Fibroblast of lung (primary cell): ENCODE measurements around the gene UBE3D. TPM values are rescaled to one million over a fixed set of nuclear protein-coding genes. Genes with fewer than 3 reads are reported as not detected.

ENCODE experiments used
- DNase-seq, 2 donors: peaks; one replicate each; pipeline versions ENCODE4 v3.0.0 to v3.0.0-alpha.2; 2010; ENCODE audit warnings: low read depth in 2 of 2
- H2AFZ ChIP-seq: 2 replicates; pipeline ENCODE4 v1.5.1; 2012; ENCODE audit warnings: low read length, control low read depth, inconsistent platforms
- H3K27ac ChIP-seq: 2 replicates; pipeline ENCODE4 v1.5.1; 2011; ENCODE audit warnings: low read length, control low read depth; ENCODE audit not compliant: insufficient read depth
- H3K27me3 ChIP-seq: 2 replicates; pipeline ENCODE4 v1.5.1; 2011; ENCODE audit warnings: mild to moderate bottlenecking, low read length; ENCODE audit not compliant: control insufficient read depth, insufficient read depth
- H3K36me3 ChIP-seq: 2 replicates; pipeline ENCODE4 v1.5.1; 2011; ENCODE audit warnings: low read length; ENCODE audit not compliant: control insufficient read depth, insufficient read depth
- H3K4me1 ChIP-seq: 2 replicates; pipeline ENCODE4 v1.5.1; 2011; ENCODE audit warnings: low read length; ENCODE audit not compliant: control insufficient read depth, insufficient read depth; ENCODE audit errors: extremely low read depth
- H3K4me2 ChIP-seq: 2 replicates; pipeline ENCODE4 v1.5.1; 2011; ENCODE audit warnings: low read length, control low read depth; ENCODE audit not compliant: insufficient read depth; ENCODE audit errors: extremely low read depth
- H3K4me3 ChIP-seq, 4 experiments: fragments of 200-600 bp in 1 of 4; sonication (generic) in 1 of 4; replicated peaks in 1 of 4; 2 replicates each; pipeline ENCODE4 v1.5.1; 2011 to 2016; ENCODE audit warnings: low read length in 4 of 4, low read depth in 3 of 4, mild to moderate bottlenecking in 3 of 4, control low read depth in 2 of 4, inconsistent platforms in 1 of 4, mixed read lengths in 1 of 4; ENCODE audit not compliant: insufficient read depth in 1 of 4; ENCODE audit errors: control extremely low read depth in 1 of 4
- H3K79me2 ChIP-seq: 2 replicates; pipeline ENCODE4 v1.5.1; 2012; ENCODE audit warnings: mild to moderate bottlenecking, low read length, inconsistent platforms; ENCODE audit not compliant: control insufficient read depth, insufficient read depth
- H3K9ac ChIP-seq: 2 replicates; pipeline ENCODE4 v1.5.1; 2011; ENCODE audit warnings: mild to moderate bottlenecking, low read length, control low read depth; ENCODE audit not compliant: insufficient read depth
- H3K9me3 ChIP-seq: 2 replicates; pipeline ENCODE4 v1.5.1; 2012; ENCODE audit warnings: low read depth, low read length; ENCODE audit not compliant: control insufficient read depth, insufficient read depth
- H4K20me1 ChIP-seq: 2 replicates; pipeline ENCODE4 v1.5.1; 2011; ENCODE audit warnings: low read length; ENCODE audit not compliant: control insufficient read depth, insufficient read depth; ENCODE audit errors: extremely low read depth
- EZH2 ChIP-seq: IDR thresholded peaks from 2 replicates; pipeline ENCODE4 v1.5.1; 2012; ENCODE audit warnings: low read length, control low read depth, mild to moderate bottlenecking; ENCODE audit errors: missing control alignments
- polyA plus RNA-seq, 2 donors: library from polyadenylated mRNA; depleted of rRNA in 1 of 2; stranded (reverse) in 1 of 2; unstranded in 1 of 2; fragments of >200 nt; gene quantifications; 2 replicates each; pipeline ENCODE4 v1.2.1, GENCODE V29; 2011 to 2012; ENCODE audit warnings: missing spikeins in 1 of 2
- total RNA-seq: library from RNA; depleted of rRNA; stranded (reverse); fragments of >200 nt; gene quantifications from 2 replicates; pipeline ENCODE4 v1.2.1, GENCODE V29; 2014
- TF ChIP-seq, protein P1 (sequence below), 2 donors: IDR thresholded peaks in 1 of 2; conservative IDR thresholded peaks in 1 of 2; 1 replicate in 1 of 2; 2 replicates in 1 of 2; pipeline ENCODE4 v1.5.1; 2011 to 2012; ENCODE audit warnings: low read length in 2 of 2, control low read depth in 1 of 2, inconsistent platforms in 1 of 2, low read depth in 1 of 2, mild to moderate bottlenecking in 1 of 2

UBE3D gene
- total and polyA plus RNA-seq, 2 donors (not counting 1 experiment from before 2014, with no cell fraction given), result 2.8 to 5.6 TPM

DNA sequence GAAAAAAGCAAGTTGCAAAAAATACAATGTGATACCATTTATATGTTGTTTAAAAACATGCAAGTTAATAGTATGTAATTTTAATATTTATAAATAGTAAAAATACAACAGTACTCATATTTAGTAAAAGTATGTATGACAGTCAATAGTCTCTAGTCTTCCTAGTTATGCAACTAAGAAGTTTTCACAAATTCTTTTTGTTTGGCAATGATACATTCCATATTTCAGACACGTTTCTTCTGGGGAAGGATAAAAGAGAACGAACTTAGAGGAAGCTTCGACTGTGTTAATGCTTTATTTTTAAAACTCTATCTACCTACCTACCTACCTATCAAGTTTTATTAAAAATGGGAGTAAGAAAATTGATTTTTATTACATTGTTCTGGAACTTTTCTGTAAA is 77.7 kb downstream of the UBE3D start:
- Histone ChIP-seq H4K20me1 (no peaks in the 10 kb centered on the region), H3K9me3 (no peaks in the 10 kb centered on the region), H3K79me2 (no peaks in the 10 kb centered on the region), H3K27me3 (no peaks in the 10 kb centered on the region), H3K4me3 (no peak overlapping the region), H3K36me3 (no peaks in the 10 kb centered on the region), H3K9ac (no peak overlapping the region), H3K4me2 (no peak overlapping the region), H3K4me1 (no peaks in the 10 kb centered on the region), H3K27ac (no peak overlapping the region), H2AFZ (no peak overlapping the region)
- no peak for DNase-seq
- TF ChIP-seq, protein P1, sequence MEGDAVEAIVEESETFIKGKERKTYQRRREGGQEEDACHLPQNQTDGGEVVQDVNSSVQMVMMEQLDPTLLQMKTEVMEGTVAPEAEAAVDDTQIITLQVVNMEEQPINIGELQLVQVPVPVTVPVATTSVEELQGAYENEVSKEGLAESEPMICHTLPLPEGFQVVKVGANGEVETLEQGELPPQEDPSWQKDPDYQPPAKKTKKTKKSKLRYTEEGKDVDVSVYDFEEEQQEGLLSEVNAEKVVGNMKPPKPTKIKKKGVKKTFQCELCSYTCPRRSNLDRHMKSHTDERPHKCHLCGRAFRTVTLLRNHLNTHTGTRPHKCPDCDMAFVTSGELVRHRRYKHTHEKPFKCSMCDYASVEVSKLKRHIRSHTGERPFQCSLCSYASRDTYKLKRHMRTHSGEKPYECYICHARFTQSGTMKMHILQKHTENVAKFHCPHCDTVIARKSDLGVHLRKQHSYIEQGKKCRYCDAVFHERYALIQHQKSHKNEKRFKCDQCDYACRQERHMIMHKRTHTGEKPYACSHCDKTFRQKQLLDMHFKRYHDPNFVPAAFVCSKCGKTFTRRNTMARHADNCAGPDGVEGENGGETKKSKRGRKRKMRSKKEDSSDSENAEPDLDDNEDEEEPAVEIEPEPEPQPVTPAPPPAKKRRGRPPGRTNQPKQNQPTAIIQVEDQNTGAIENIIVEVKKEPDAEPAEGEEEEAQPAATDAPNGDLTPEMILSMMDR (conservative IDR thresholded peaks at IDR 0.05 in 1 of 2, IDR thresholded peaks at IDR 0.05 in 1 of 2; ENCODE audit: low read depth in 1 of 2, low read length in 2 of 2), result no peak

DNA sequence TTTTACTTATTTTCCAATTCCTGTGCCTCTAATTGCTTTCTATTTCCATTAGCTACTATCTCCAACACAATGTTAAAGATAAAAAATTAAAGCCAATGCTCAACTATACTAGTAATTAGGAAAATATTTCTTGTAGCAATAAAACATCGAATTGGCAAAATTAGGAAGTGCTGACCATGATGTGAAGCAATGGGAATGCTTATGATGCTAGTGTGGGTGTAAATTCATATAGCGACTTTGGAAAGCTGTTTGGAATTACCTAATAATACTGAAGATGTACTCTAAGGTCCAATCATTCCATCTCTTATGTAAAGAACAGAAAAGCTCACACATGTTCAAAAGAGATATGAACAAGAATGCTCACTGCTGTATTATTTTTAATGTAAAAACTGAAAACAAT is 78.2 kb downstream of the UBE3D start:
- Histone ChIP-seq H3K9ac (no peak overlapping the region), H3K4me1 (no peaks in the 10 kb centered on the region), H4K20me1 (no peaks in the 10 kb centered on the region), H2AFZ (no peak overlapping the region), H3K4me2 (no peak overlapping the region), H3K27me3 (no peaks in the 10 kb centered on the region), H3K4me3 (no peak overlapping the region), H3K9me3 (no peaks in the 10 kb centered on the region), H3K79me2 (no peaks in the 10 kb centered on the region), H3K27ac (no peak overlapping the region), H3K36me3 (no peaks in the 10 kb centered on the region)
- DNase-seq, result no peak
- no peak for TF ChIP-seq EZH2
- TF ChIP-seq, protein P1 (conservative IDR thresholded peaks at IDR 0.05 in 1 of 2, IDR thresholded peaks at IDR 0.05 in 1 of 2; ENCODE audit: low read depth in 1 of 2, low read length in 2 of 2), result no peak

DNA sequence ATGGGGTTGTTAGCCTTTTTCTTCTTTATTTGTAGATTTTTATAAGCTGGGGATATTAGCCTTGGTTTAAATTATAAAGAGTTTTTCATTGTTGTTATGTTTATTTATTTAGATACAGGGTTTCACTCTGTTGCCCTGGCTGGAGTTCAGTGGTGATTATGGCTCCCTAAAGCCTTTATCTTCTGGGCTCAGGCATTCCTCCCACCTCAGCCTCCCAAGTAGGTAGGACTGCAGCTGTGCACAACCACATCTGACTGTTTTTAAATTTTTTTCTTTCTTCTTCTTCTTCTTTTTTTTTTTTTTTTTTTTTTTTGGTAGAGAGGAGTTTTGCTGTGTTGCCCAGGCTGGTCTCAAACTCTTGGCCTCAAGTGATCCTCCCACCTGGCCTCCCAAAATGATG is 80.9 kb downstream of the UBE3D start:
- Histone ChIP-seq H3K9ac (no peak overlapping the region), H4K20me1 (no peaks in the 10 kb centered on the region), H3K4me3 (no peak overlapping the region), H3K79me2 (no peaks in the 10 kb centered on the region), H3K27ac (no peak overlapping the region), H3K9me3 (no peaks in the 10 kb centered on the region), H3K27me3 (no peaks in the 10 kb centered on the region), H3K4me2 (no peak overlapping the region), H3K4me1 (no peaks in the 10 kb centered on the region), H2AFZ (no peak overlapping the region), H3K36me3 (no peaks in the 10 kb centered on the region)
- TF ChIP-seq, protein P1 (conservative IDR thresholded peaks at IDR 0.05 in 1 of 2, IDR thresholded peaks at IDR 0.05 in 1 of 2; ENCODE audit: low read depth in 1 of 2, low read length in 2 of 2), result no peak
- no peak for TF ChIP-seq EZH2
- no peak for DNase-seq
